CD4-positive, alpha-beta T cell treated with Interleukin-6 for 4 hours (primary cell): Measurements from ENCODE around the gene C16orf92.
"Not testable (repeated sequence)": the region's sequence is repeated elsewhere in the genome, so short reads cannot be mapped to it uniquely, and the experiment has no call there.

Experiments
- DNase-seq: peaks from one replicate; pipeline ENCODE4 v3.0.0-alpha.2; 2020; ENCODE audit warnings: mixed read lengths

Gene C16orf92

GRCh38 chr16:30027588-30028437 is 4.8 kb downstream of the C16orf92 start:
- no peak for DNase-seq

DNA sequence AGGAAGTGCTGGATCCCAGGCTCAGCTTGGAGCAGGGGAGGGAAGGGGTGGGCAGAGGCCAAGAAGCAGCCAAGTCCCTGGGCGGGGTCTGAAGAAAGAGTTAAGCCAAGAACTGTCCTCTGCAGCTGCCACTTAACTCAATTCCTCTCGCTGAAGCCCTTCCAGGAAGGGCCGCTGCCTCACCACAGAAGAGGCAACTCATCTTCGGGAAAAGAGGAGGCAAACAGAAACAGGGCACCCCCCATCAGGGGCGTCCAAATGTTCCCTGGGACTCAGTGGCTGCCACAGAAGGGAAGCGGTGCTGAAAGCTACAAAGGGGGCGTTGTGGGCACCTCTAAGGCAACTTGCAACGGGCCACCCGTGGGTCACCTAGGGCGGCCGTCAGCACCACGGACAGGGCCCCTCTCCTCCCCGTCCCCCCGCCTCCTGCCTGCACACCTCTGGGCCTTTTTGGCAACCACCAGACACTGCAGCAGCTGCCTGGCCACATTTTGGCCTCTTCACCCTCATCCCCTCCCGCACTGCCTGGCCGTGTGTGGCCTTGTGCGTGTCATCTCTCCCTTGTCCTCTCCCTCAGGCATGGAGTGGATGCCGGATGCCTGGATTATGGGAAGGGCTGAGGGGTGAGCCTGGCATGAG is 5.6 kb downstream of the C16orf92 start:
- peak; percentile 23 for DNase-seq

- no peak for DNase-seq
Observed at GRCh38 chr16:30030011-30030685, 7.2 kb downstream of the C16orf92 start.

DNA sequence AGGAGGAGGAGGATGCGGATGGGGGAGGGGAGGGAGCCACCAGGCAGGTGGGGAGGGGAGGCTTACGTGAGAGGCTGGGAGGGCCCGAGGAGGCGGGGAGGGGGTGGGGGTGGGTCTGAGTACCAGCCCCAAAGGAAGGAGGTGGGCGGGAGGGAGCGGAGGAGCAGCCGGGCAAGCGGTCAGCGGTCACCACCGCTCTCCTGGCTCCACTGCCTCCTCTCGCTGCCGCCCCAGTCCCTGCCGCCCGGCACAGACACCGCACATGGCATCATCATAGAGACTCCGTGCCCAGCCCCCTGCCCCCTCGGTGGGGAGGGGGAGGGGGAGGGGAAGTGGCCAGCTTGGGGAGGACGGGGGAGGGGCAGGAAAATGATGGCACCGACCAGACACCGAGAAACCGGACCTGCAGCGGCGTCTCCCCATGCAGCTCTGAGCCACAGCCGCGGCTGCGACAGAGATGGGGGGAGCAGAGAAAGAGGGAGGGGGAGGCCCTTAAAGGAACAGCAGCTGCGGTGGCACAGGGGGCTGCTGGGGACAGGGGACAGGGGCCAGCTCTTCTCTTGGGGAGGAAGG is 7.9 kb downstream of the C16orf92 start, which contains the start of gene TLCD3B:
Gene TLCD3B (minus strand): TSS at position 431 of the 573 bp plus-strand sequence. CDS start 744 bp downstream, outside the sequence.
- peak; percentile 22 for DNase-seq

GRCh38 chr16:30031477-30031918 is 8.5 kb downstream of the C16orf92 start:
- no peak for DNase-seq

DNA sequence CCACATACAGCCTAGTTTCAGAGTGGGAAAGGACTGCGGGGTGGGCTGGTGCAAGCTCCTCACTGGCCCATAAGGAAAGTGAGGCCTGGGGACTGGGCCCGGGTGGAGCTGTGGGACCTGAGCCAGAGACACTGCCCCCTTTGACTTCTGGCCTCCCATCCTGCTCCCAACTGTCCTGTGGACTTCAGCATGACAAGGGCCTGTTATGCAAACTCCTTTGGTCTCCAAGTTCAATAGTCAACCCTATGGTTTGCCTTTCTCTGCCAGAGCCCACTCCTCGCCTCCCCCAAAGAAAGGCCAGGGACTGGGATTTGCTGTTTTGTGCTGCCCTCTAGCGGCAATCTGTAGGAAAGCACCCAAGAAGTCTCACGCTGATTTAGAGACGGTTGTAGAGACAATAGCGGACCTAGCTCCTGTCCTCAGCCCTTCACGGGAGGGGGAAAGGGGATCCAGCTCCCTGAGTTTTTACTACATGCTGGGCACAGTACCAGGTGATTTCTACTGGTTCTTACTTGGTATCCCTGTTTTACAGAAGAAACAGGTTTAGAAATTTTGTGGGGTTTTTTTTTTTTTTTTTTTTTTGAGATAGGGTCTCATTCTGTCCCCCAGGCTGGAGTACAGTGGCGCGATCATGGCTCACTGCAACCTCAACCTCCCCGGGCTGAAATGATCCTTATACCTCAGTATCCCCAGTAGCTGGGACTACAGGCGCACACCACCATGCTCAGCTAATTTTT is 9.3 kb downstream of the C16orf92 start:
- DNase-seq, result peak; percentile 66

GRCh38 chr16:30033270-30033669 is 10.3 kb downstream of the C16orf92 start:
- DNase-seq, result no peak

DNA sequence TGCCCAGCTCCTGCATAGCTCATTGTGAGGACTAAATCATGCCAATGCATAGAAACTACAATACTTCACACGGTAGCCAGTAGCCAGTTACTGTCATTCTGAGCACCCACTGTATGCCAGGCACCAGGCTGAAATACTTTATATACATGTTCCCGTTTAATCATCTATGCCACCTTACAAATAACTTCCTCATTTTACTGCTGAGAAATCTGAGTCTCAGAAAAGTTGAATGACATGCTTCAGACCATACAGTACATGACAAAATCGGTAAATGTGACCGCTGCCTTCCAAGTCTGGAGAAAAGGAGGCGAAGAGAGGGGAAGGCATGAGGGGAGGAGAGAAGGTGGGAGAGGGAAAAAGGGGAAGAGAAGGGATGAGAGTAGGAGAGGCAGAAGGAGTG is 17.2 kb downstream of the C16orf92 start:
- DNase-seq, result no peak

DNA sequence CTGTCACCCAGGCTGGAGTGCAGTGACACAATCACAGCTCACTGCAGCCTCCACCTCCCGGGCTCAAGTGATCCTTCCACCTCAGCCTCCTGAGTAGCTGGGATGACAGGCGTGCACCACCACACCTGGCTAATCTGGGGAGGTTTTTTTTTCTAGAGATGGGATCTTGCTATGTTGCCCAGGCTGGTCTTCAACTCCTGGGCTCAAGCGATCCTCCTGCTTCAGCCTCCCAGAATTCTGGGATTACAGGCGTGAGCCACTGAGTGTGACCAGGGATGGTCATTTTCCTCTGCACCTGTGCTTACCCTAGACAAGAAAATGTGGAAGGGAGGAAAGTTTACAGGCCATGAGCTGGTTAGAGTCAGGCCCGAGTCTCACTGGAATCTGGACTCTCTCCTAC is 17.7 kb downstream of the C16orf92 start:
- DNase-seq, result not testable (repeated sequence)

DNA sequence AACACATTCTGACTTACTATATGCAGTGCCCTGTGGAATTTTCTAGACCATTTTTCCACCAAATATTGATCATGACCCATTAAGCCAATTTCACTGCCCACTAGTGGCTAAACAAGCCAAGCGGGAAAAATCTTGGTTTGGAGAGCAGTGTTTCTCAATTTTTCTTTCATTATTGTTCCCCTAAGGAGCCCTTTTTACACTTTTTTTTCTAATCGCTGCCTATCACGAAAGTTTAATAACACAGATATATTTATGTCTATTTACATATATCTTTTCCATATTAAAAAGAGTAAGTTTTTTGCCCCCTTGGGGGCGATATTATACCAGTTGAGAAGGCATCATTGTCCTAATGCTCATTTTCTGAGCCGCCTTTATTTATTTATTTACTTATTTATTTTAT is 18.8 kb downstream of the C16orf92 start:
- peak; percentile 42 for DNase-seq

- no peak for DNase-seq
Observed at GRCh38 chr16:30046178-30046577, 23.2 kb downstream of the C16orf92 start.

- DNase-seq, result no peak
Observed at GRCh38 chr16:30046588-30046987, 23.6 kb downstream of the C16orf92 start.

DNA sequence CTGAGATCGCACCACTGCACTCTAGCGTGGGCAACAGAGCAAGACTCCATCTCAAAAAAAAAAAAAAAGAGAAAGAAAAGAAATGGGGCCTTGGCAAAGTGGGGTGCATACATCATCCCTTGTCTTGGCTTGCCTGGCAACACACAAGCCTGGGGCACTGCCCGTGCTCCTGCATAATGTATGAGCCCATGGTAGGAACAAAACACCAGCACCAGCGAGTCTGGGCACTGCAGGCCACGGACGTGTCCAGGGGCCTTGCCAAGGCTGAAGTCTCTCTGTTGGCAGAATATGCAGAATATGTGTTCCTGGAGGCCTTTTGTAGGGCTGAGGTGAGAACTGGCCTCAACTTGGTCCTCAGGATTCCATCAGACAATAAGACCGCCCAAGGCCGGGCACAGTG is 26.9 kb downstream of the C16orf92 start:
- DNase-seq, result no peak

- DNase-seq, result no peak
Observed at GRCh38 chr16:30051518-30051917, 28.5 kb downstream of the C16orf92 start.

DNA sequence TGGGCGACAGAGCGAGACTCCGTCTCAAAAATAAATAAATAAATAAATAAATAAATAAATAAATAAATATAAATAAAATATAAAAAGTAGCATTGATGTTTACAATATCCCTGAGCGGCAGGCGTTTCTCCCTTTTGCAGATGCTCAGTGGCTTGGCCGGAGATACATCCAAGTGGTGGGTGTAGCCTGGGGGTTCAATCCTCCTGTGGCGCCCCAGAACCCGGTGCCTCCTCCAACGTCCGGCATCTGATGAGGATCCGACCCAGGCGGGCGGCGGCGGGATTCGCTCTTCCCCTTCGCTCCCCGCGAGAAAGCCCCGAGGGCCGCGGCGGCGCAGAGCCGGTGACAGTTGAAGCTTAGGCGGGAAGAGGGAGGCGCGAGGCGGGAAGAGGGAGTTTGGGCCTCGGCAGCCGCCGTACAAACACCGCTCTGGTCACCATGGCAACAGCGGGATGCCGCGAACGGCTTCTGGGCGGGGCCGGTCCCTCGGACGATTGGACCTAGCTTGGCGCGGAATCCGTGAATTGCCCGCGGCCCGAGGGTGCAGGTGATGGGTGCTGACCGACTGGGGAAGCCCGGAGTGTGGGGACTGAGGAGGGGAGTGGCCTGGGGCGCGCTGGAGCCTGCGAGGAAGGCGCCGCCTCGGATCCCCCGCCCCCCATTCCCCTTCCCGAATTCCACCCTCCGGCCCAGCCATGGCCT is 29.8 kb downstream of the C16orf92 start:
- DNase-seq, result peak; percentile 91

DNA sequence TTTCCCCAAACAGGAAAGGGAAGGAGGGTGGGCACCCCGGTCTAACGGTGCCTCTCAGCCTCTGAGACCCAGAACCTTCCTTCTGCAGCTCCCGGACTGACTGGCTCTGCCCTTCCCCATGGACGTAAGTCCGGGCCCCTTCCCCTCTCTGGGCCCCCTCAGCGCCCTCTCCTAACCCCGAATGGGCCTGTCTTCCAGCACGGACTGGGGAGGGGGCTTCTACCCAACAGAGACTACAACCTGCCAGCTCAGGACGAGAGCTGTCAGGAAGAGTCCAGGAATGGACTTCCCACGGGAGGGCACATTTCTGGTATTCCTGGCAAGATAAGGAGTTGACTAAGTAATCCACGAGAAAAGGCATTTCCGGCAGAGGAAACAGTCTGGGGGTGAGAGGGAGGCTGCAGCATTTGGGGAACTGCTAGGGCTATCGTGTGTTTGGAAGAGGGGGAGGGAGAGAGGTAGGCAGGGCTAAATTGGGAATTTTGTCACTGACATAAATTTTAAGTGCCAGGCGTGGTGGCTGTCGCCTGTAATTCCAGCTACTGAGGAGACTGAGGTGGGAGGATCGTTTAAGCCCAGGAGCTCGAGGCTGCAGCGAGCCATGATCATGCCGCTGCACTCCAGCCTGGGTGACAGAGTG is 30.5 kb downstream of the C16orf92 start:
- no peak for DNase-seq

DNA sequence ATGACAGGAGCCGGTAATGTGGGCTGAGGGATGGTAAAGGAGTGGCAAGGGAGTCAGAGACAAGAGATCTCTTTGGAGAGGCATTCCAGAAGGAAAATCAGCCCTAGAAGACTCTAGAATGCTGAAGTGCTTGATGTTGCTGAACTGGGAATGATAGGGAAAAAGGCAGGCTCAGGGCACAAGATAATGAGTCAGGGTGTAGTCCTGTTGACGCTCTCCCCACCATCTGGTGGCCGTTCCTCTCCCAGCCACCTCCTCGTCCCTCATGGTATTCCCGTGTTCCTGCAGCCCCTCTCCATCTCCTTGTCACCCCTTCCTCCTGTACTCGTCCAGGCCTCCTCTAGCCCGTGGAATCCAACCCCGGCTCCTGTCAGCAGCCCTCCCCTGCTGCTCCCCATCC is 31.5 kb downstream of the C16orf92 start:
- no peak for DNase-seq

DNA sequence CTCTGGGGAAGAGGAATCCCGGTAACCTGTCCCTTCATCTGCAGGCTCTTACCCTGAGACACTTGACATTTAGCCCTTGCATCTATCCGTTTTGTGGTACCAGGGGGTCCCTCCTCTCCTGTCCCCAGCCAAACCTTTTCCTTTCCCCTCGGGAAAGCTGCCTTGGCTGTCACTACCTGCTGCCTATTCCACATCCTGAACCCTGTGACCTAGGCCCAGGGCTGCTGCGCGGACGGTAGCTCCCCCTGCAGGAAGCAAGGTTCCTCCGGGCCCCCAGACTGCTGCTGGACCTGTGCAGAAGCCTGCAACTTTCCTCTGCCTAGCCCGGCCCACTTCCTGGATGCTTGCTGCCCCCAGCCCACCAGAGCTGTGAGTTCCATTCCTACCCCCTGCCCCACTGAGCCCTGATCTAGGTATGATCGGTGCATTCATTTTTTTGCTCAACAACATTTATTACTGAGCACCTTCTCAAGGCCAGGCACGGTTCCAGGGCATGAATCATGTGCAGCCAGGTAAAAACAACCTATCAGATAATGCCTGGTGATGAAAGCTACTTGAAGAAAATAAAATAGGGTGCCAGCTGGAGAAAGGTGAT is 32.1 kb downstream of the C16orf92 start:
- DNase-seq, result peak; percentile 61

GRCh38 chr16:30060346-30060745 is 37.3 kb downstream of the C16orf92 start:
- DNase-seq, result no peak

DNA sequence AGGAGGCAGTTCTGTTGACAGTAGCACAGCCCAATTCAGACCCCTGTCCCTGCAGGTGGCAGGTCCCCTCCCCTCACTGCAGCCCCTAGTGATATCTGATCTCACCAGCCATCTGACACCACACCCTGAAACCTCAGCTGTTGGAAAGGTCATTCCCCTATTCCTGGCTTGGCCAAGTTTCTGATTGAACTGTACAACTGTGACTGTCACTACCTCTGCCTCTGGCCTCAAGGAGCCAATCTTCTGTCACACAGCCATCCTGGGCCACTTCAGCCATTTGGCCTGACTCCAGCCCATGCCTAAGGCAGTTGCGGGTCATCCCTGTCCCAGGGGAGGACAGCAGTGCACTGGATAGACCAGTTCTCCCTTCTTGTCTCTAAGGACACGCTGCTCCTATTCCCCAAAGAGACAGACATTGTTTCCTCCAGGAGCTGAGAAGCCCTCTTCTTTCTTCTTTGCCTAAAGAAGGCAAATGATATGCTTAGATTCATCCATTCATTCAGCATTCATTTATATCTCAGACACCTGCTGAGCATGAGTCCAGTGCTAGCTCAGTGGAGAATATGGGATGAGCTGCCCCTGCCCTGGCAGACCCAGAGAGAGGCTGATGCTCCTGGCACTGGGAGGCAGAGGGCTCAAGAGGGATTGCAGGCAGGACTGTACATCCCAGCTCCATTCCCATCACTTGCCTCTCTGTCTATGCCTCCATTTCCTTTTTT is 38.0 kb downstream of the C16orf92 start:
- DNase-seq, result no peak
